Astrocyte of the hippocampus (primary cell): ENCODE data around the gene PTGFRN.
"Not testable (repeated sequence)": the region's sequence is repeated elsewhere in the genome, so short reads cannot be mapped to it uniquely, and the experiment has no call there.

Experiments
- DNase-seq: peaks from one replicate; pipeline ENCODE4 v3.0.0; 2011; ENCODE audit warnings: low read depth, low spot score

The PTGFRN gene

DNA sequence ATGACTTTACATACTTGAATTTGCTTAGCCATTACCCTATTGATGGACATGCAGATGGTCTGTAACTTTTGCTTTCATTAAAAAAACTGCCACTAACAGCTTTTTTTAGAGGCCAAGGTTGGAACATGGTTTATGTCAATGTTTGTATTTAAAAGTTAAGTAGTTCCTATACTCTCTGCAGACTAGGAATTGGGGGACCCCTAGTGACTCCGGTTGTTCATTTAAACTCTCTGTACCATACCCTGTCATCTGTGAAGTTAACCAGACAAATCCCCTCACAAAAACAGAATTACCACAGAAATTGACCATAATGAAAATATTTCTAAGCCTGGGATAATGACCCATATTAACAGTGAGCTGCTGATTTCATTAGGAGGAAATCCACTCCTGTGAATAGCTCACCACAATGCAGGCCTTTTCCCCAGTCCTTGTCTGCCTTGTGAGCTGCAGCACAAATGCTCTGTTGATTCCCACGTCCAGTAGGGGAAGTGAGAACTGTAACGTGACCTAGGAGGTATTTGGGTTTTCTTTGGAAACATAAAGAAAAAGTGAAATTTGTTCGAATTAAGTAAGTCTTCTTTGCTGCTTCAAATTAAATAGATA, 61.6 kb downstream of the PTGFRN start:
- DNase-seq: peak; percentile 63

DNA sequence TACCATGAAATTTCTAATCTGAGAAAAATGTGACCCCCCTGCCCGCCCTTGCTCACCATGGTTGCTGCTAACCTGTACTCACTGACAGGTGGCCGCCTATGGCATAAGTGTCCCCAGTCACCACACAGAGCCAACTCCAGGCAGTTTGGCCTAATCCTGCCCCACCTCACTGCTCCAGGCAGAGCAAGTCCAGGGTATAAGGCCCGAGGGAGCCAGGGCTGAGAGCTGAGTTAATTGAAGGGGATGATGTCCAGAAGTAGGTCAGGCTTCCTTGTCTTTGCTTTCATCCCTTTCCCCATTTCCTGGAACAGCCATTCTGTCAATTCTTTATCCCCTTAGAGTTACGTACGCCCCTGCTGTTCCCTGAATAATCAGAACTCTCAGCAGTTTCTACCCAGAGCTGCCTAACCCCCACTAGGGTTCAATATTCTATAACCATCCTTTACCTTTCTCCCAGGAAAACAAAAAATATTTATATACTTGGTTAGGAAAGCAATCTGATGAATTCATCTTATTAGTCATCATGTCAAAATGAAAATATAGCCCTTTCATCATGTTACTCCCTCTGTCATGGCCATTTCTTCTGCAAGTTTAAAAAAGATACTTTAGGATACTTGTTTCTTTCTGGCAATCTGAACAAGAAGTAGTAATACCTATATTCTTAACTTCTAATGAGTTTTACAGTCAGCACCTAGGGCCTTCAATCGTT, 62.4 kb downstream of the PTGFRN start:
- DNase-seq: no peak

DNA sequence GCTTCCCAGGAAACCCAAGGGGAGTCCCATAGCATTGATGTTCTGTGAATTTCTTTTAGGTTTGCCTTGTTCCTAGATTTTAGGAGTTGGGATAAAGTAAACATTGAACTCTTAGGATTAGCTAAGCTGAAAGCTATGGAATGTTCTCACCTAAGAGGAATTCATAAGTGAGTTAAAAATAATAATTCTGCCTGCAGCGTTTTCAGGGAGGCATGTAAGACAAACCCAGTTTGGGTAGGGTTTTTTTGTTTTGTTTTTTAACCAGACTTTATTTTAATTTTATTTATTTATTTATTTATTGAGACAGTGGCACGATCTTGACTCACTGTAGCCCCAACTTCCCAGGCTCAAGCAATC, 62.9 kb downstream of the PTGFRN start:
- peak; percentile 25 for DNase-seq

DNA sequence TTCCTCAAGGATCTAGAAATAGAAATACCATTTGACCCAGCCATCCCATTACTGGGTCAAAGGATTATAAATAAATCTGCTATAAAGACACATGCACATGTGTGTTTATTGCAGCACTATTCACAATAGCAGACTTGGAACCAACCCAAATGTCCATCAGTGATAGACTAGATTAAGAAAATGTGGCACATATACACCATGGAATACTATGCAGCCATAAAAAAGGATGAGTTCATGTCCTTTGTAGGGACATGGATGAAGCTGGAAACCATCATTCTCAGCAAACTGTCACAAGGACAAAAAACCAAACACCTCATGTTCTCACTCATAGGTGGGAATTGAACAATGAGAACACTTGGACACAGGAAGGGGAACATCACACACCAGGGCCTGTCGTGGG, 70.6 kb downstream of the PTGFRN start:
- not testable (repeated sequence) for DNase-seq

DNA sequence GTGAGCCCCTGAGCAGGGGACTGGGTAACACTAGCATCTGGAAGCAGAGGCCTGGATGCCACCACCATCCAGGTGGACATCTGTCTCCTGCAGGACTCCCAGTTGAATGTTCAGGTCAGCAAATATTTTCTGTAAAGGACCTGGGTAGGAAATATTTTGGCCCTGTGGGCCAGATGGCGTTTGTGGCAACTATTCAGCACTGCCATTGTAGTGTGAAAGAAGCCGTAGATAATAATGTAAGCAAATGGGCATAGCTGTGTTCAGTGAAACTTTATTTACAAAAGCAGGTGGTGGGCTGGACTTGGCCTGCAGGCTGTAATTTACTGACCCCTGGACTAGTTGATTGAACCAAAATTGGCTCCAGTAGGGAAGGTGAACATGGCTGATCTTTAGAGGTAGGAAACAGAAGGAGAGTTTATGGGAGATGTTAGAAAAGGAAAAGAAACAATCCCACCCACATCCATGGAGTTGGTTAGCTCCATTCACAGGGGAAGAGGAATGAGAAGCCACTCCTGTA, 71.9 kb downstream of the PTGFRN start:
- DNase-seq: no peak

DNA sequence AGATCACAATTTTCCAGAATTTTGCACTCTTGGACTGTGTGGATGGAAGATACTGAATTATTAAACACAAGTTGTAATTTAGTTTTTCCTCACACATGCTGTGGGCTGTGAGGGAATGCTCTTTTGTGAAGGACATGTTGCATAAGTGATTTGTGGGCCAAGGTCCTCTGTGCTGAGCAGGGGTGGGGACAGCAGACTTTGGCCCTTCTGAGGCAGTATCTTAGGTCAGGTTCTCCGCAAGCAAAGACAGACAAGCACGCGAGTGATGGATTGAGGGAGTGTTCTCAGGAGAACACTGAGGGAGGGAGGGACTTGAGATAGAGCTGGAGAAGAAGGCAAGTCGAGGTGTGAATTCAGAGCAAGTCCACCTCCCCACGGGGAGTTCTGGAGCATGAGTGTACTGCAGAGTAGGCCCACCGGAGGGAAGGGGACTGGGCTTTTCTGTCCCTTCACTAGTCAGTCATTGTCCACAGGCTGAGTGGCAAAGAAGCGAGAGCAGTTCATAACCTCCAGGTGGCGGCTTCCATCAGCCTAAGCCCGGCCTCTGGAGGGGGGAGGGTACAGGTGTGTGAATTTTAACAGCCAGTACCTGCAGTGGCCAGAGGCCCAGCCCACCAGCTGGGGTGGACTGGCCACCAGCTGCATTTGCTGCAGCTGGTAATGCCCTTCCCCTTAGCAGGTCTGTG, 72.7 kb downstream of the PTGFRN start:
- DNase-seq: no peak

DNA sequence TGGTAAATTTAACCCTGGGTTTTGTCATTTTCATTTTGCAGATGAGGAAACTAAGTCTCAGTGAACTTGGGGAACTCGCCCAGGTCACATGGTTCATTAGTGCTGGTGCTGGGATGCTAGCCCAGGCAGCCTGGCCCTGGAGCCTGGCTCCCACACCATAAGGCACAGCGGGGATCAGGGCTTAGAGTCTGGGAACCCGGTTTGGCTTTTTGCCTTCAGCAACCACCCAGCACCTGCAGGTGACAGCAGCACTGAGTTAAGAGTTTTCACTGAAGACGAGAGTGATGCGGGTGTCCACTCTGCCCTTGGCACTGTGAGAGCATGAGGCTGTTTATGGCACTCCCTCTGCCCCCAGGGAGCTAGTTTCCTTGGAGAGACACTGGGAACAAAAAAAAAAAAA, 73.4 kb downstream of the PTGFRN start:
- DNase-seq: no peak

DNA sequence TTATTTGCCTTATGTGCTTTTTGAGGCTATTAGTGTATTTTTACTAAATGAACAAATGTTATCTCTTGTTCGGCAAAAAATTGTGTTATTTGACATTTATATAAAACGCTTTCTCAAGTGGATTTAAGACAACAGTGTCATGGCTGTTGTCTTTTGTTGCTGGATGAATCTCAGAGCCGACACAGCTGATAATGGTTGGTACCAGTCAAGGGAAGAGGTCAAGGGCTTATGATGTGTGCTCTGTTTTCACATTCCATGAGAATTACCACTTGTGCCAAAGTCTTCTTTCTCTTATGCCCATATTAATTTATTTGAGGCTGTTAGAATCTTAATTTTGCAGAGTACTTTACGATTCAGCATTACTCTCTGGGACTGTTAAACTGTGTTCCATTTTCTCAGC, 74.0 kb downstream of the PTGFRN start:
- DNase-seq: no peak

DNA sequence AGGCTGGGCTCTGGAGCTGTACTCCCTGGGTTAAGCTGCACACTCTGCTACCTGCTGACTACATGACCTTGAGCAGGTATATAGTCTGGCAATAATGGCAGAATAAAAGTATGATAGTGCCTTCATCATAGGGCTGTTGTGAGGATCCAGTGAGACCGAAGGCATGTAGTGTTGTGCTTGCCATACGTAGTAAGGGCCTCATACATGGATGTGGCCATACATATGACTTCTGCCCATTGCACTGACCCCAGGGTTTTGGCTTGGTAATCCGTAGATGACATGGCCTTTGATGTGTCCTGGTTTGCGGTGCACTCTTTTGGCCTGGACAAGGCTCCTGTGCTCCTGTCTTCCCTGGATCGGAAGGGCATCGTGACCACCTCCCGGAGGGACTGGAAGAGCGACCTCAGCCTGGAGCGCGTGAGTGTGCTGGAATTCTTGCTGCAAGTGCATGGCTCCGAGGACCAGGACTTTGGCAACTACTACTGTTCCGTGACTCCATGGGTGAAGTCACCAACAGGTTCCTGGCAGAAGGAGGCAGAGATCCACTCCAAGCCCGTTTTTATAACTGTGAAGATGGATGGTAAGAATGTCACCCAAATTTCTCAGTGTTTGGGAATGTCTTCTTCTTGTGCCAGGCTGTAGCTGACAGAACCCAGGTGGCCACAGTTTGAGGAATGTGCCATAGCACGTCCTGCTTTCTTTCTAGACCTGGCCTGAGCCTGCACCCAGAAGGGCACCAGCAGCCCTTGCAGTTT, 74.9 kb downstream of the PTGFRN start:
- DNase-seq: no peak

DNA sequence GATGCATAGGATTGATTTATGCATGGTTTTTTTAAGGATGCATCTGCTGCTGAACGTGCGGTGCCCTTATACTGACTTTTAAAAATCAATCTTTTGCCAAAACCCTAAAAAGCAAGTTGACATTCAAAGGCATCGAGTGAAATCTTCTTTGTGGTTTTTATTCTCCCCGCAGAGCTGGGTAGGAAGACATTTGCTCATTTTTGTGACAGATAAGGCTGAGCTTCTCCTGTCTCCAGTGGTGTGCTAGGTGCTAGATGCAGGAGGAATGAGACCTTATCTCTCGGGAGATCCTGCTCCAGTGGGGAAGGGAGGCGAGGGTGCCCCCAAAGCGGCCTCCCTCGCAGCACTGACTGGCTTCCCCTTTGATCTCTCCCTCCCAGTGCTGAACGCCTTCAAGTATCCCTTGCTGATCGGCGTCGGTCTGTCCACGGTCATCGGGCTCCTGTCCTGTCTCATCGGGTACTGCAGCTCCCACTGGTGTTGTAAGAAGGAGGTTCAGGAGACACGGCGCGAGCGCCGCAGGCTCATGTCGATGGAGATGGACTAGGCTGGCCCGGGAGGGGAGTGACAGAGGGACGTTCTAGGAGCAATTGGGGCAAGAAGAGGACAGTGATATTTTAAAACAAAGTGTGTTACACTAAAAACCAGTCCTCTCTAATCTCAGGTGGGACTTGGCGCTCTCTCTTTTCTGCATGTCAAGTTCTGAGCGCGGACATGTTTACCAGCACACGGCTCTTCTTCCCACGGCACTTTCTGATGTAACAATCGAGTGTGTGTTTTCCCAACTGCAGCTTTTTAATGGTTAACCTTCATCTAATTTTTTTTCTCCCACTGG, 76.9 kb downstream of the PTGFRN start:
- DNase-seq: no peak

DNA sequence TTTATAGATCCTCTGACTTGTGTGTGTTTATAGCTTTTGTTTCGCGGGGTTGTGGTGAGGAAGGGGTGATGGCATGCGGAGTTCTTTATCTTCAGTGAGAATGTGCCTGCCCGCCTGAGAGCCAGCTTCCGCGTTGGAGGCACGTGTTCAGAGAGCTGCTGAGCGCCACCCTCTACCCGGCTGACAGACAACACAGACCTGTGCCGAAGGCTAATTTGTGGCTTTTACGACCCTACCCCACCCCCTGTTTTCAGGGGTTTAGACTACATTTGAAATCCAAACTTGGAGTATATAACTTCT, 77.5 kb downstream of the PTGFRN start:
- peak; percentile 44 for DNase-seq

DNA sequence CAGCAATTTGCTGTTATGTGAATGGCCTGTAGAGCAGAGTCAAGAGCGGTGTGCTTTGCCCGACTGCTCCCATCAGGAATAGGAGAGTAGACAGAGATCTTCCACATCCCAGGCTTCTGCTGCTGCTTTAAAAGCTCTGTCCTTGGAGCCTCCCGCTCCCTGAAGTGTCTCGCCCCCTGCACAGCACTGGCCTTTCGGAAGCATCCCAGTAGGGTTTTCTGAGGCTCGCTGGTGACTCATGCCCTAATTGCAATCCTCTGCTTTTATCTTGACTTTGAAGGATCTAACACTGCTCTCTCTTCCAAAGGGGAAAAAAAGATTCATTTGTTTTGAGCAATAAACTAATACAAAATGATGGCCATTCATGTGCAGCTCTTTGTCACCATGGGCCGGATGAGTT, 78.5 kb downstream of the PTGFRN start:
- peak; percentile 56 for DNase-seq

DNA sequence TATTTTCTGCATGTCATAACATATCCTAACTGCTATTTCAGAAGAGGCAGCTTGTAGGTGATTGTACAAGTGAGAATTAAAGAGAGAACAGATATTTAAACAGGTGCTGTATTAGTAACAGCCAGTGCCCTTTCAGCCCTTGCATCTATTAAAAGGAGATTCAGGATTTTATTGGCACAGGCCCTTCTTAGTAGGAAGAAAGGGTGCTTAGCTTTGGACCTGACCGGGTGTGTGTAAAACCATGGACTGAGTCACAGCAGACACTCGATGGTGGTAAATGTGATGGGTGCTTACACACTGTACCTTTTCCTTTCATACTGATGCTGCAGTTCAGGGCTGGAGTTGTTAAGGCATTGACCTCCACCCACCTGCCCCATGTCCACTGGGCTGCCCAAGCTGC, 79.2 kb downstream of the PTGFRN start:
- peak; percentile 17 for DNase-seq

DNA sequence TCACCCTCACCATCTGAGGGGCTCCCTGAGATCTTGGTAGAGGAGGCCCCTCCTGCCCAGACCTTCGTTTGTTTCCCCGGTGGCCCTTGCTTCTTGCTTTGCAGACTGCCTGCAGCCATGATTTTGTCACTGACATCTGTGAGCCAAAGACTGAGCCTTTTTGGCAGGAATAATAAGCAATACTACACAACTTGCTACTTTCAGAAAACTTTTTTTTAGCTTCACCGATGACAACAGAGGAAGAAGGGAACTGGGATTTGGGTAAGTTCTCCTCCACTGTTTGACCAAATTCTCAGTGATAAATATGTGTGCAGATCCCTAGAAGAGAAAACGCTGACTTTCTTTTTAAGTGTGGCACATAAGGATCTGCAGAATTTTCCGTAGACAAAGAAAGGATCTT, 80.1 kb downstream of the PTGFRN start:
- DNase-seq: no peak

DNA sequence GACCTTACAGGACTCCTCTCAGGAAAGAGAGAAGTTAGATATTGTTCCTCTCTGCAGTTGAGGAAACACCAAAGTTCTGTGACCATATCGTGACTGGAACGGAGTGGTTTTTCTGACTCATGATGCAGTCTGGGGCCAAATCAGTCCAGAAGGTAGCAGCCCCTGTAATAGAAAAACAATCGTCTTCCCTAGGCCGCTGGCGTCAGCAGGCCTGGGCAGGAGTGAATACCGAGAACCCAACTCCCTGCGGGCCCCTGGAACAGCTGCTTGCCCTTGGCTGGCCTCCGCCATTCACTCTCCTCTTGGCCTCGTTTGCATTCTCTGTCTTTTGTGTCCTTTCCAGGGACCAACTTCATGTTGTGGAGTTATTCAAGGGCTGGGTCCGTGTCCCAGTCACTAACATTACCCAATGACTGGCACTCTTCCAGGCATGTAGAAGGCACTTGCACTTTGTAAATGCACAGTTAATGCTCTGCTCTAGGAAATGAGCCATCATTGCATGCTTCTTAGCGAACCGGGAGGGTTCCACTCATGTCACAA, 81.0 kb downstream of the PTGFRN start:
- peak; percentile 90 for DNase-seq

DNA sequence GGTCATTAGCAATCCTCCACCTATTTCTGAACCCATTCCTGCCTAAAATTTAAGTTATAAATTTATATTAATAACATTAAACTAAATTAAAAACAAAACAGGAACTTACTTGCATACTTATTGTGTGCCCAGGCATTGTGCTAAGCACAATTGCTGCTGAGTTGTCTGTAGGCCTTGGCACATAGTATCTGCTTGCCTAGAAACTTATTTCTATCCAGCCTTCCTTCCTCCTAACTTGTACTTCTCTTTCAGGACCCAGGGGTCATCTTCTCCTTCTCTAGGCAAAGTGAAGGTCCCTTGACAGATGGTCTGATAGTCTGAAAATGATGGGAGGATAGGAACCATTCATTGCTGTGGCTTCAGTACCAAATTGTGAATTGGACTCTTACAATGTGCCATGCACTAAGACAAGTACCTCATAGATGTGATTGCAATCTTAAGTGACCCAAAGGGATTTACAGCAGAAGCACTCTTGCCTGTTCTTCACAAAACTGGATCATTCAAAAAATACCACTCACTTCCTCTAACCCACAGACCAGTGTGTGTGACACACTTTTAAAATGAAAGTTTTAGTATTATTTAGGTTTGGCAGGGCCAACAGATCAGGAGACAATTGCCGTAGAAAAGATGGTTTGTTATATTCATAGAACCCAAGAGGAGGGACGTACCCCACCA, 81.6 kb downstream of the PTGFRN start:
- no peak for DNase-seq

DNA sequence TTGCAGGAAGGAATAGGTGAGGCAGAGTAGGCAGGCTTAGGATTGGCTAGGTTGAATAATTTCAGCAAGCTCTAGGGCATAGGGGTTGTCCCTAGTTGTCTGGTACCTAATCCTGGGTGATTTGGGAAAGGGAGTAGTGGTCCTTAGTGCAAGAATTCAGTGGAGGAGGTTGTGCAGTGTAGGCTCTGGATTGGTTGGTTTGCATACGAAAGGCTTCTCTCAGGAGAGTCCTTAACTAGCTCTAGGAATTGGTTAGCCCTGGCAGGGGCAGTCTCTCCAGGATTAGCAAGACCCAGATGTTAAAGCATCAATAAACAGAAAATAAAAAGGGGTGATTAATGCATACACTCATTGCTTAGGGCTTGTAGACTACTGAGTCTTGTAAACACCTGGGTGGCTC, 82.2 kb downstream of the PTGFRN start:
- no peak for DNase-seq

DNA sequence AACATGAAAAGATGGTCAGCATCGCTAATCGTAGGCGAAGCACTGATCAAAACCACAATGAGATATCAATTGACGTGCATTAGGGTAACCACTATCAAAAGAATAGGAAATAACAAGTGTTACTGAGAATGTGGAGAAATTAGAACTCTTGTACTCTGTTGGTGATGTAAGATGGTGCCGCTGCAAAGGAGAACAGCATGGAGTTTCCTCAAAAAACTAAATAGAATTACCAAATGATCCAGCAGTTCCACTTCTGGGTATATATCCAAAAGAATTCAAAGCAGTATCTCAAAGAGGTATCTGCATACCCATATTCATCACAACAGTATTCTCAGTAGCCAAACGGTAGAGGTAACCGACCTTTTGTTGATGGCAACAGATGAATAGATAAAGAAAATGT, 83.6 kb downstream of the PTGFRN start:
- DNase-seq: no peak

DNA sequence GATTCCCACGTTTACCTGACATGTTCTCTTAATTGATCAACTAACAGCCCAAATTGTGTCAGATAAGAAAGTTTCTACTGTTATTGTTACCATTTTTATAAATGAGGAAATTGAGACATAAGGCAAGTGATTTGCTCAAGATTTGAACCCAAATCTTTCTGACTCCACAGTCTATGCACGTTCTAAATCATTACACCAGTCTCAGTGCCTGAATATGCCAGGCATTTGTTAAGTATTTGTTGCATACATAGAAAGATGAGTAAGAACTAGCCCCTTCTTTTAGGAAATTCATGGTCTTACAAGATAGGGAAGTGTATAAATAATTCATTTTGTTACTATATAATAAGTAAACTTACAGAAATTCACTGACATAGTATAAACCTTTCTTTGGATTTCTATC, 84.7 kb downstream of the PTGFRN start:
- no peak for DNase-seq

DNA sequence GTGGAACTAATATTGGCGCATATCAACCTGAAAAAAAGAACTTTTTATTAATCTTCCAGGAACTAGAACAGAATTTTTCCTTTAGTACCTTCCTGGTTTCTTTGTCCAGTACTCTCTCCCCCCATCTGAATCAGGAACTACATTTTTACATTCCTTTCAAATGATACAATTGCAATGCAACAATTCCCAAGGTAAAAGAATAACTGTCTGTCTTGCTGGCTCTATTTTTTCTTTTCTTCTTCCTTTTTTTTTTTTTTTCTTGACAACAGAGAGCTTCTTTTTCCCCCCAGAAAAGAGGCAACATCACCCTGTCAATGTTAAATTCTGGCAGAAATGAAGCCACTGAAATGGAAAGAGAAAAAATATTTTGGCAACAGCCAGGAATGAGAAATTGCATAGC, 87.3 kb downstream of the PTGFRN start:
- peak; percentile 41 for DNase-seq

DNA sequence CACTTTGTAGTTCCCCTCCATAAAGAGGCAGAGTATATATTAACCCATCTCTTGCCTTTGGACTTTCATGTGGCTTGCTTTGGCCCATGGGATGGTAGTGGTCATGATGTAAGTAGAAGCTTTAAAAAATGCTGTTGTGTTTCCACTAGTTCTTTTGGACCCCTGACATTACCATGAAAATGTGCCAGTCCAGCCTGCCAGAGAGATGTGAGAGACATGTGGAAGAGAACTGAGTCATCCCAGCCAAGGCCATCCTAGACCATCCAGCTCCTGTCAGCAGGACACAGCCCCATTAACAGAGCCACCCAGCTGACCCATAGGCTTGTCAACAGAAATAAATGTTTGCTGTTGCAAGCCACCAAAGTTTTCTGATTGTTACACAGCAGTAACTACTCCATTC, 87.9 kb downstream of the PTGFRN start:
- no peak for DNase-seq
